ENCODE data around the gene SPTBN5.

Gene SPTBN5

GRCh38 chr15:41801185-41801584 is 92.7 kb downstream of the SPTBN5 start:
- no peak for DNase-seq

GRCh38 chr15:41799488-41799805 is 94.4 kb downstream of the SPTBN5 start:
- no peak for DNase-seq

GRCh38 chr15:41798607-41799487 is 95.0 kb downstream of the SPTBN5 start:
- no peak for DNase-seq

All from SHP77 (cell line).